HEK293T (cell line): ENCODE measurements around the gene TMTC1.

Source experiments
- CTCF ChIA-PET: fragments of 350-600 bp; formaldehyde crosslinking; extraction: SDS; loops from one replicate; lab custom pipeline; 2021; ENCODE audit warnings: antibody characterized with exemption, inconsistent platforms; lab: Yijun Ruan, JAX
- POLR2A ChIA-PET: fragments of 350-600 bp; formaldehyde crosslinking; extraction: SDS; loops from one replicate; lab custom pipeline; 2020; ENCODE audit warnings: antibody characterized with exemption, inconsistent platforms; lab: Yijun Ruan, JAX
- DNase-seq: peaks from one replicate; pipeline ENCODE4 v3.0.0; 2012; ENCODE audit warnings: mixed read lengths; ENCODE audit errors: extremely low spot score
- ARNT ChIP-seq: fragments of 450-650 bp; IDR thresholded peaks from 2 replicates; pipeline ENCODE4 v1.6.1; 2017; ENCODE audit warnings: mild to moderate bottlenecking
- BHLHE40 ChIP-seq: fragments of 450-650 bp; IDR thresholded peaks from 2 replicates; pipeline ENCODE4 v1.6.1; 2016; ENCODE audit warnings: mild to moderate bottlenecking, moderate library complexity, borderline replicate concordance
- CTBP1 ChIP-seq: fragments of 450-650 bp; IDR thresholded peaks from 2 replicates; pipeline ENCODE4 v1.6.1; 2016; ENCODE audit warnings: borderline replicate concordance
- ELF4 ChIP-seq: fragments of 450-650 bp; IDR thresholded peaks from 2 replicates; pipeline ENCODE4 v1.6.1; 2017; ENCODE audit warnings: antibody characterized with exemption
- FOXA1 ChIP-seq: fragments of 450-650 bp; IDR thresholded peaks from 2 replicates; pipeline ENCODE4 v1.6.1; 2016; ENCODE audit warnings: mild to moderate bottlenecking
- FOXK2 ChIP-seq: fragments of 450-650 bp; IDR thresholded peaks from 2 replicates; pipeline ENCODE4 v1.6.1; 2016; ENCODE audit warnings: mild to moderate bottlenecking
- FOXM1 ChIP-seq: fragments of 450-650 bp; IDR thresholded peaks from 2 replicates; pipeline ENCODE4 v1.6.1; 2017; ENCODE audit warnings: mild to moderate bottlenecking, borderline replicate concordance
- HDGF ChIP-seq: fragments of 450-650 bp; IDR thresholded peaks from 2 replicates; pipeline ENCODE4 v1.6.1; 2017; ENCODE audit warnings: antibody characterized with exemption, borderline replicate concordance
- L3MBTL2 ChIP-seq: fragments of 450-650 bp; conservative IDR thresholded peaks from 2 replicates; pipeline ENCODE4 v1.6.1; 2016; ENCODE audit warnings: mild to moderate bottlenecking
- LEF1 ChIP-seq: fragments of 450-650 bp; IDR thresholded peaks from 2 replicates; pipeline ENCODE4 v1.6.1; 2017; ENCODE audit warnings: mild to moderate bottlenecking, borderline replicate concordance
- NFRKB ChIP-seq: fragments of 450-650 bp; IDR thresholded peaks from 2 replicates; pipeline ENCODE4 v1.6.1; 2016; ENCODE audit warnings: mild to moderate bottlenecking, moderate library complexity
- PKNOX1 ChIP-seq: fragments of 450-650 bp; IDR thresholded peaks from 2 replicates; pipeline ENCODE4 v1.6.1; 2016
- SP1 ChIP-seq: fragments of 450-650 bp; IDR thresholded peaks from 2 replicates; pipeline ENCODE4 v1.6.1; 2017
- SUZ12 ChIP-seq: fragments of 450-650 bp; IDR thresholded peaks from 2 replicates; pipeline ENCODE4 v1.6.1; 2016; ENCODE audit warnings: mild to moderate bottlenecking
- TARDBP ChIP-seq: fragments of 450-650 bp; IDR thresholded peaks from 2 replicates; pipeline ENCODE4 v1.6.1; 2016
- ZNF384 ChIP-seq: fragments of 450-650 bp; IDR thresholded peaks from 2 replicates; pipeline ENCODE4 v1.6.1; 2016

The TMTC1 gene

GRCh38 chr12:29807129-29807528 lies 23.4 kb upstream of the TMTC1 start:
- CTCF ChIA-PET = no interaction called here
- TF ChIP-seq LEF1 (no peak), ZNF384 (no peak), SP1 (no peak), BHLHE40 (no peak), PKNOX1 (no peak), ELF4 (no peak)
- DNase-seq = no peak
- POLR2A ChIA-PET = no interaction called here

DNA sequence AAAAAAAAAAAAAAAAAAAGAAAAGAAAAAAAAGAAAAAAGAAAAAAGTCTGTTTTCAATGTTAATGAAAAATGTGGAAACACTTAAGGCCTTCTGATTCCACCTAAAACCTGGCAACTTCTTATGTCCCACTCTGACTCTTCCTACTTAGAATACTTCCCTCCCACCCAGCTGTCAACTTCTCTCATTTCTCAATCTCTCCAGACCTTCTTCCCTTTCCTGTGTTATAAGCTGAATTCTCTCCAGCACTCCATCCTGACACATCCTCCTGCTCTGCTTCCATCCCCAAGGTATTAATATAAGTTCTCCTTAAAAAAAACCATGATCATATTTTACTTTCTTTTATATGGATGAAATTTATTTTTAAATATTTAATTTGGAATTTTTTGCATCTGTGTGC lies 20.3 kb upstream of the TMTC1 start:
- TF ChIP-seq L3MBTL2 = no peak
- TF ChIP-seq TARDBP = no peak
- TF ChIP-seq ZNF384 = no peak
- no peak for TF ChIP-seq PKNOX1
- no peak for TF ChIP-seq FOXK2
- no peak for TF ChIP-seq NFRKB
- TF ChIP-seq LEF1 = no peak
- TF ChIP-seq SP1 = no peak
- TF ChIP-seq CTBP1 = no peak
- no peak for TF ChIP-seq FOXM1
- no peak for TF ChIP-seq HDGF
- TF ChIP-seq SUZ12 = no peak
- CTCF ChIA-PET = interaction anchor here (0.6 kb wide), 1 partner anchor 162 kb away, joined by 3 read pairs; no protein-coding TSS in a partner anchor
- DNase-seq = no peak
- POLR2A ChIA-PET = no interaction called here

GRCh38 chr12:29799591-29799990 lies 15.8 kb upstream of the TMTC1 start:
- TF ChIP-seq LEF1 (no peak), ZNF384 (no peak), FOXA1 (no peak), L3MBTL2 (no peak), ARNT (no peak), HDGF (no peak), TARDBP (no peak), FOXK2 (no peak), ELF4 (no peak), FOXM1 (no peak), BHLHE40 (no peak), SUZ12 (no peak), CTBP1 (no peak), NFRKB (no peak), SP1 (no peak), PKNOX1 (no peak)
- ChIA-PET CTCF (no interaction called here), POLR2A (interaction anchor here (0.6 kb wide), 1 partner anchor 15 kb away, joined by 3 read pairs; no protein-coding TSS in a partner anchor)
- DNase-seq = no peak

GRCh38 chr12:29797565-29798355 lies 14.0 kb upstream of the TMTC1 start:
- ChIA-PET POLR2A (no interaction called here), CTCF (no interaction called here)
- DNase-seq = no peak
- TF ChIP-seq NFRKB (no peak), FOXK2 (no peak), CTBP1 (no peak), BHLHE40 (no peak), ELF4 (no peak), PKNOX1 (no peak), SP1 (no peak), ZNF384 (no peak)

DNA sequence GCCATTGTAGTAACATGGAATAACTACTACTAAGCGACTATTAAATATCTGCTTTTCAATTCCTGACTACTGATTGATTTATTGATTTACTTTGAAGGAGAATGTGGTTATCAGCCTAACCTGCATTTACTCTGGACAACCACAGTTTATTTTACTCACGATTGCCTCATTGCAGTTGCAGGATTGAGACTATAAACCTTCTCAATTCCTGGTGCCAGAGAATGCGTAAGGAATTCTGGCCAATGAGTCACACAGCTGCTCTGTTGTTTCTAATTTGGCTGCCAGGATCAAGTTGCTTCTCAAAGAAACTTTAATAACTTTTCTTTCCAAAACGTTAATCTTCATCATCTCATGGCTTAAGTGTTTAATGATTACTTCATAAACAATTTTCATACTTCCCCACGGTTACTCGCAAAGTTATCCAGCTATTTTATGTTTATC lies 13.1 kb upstream of the TMTC1 start:
- DNase-seq = peak; percentile 21
- CTCF ChIA-PET = interaction anchor here (0.6 to 0.7 kb wide), 2 partner anchors 93 to 293 kb away, joined by 8 to 9 read pairs; no protein-coding TSS in a partner anchor

More for the DNA sequence above, 13.1 kb upstream of the TMTC1 start:
- TF ChIP-seq ELF4 (no peak), PKNOX1 (peak; percentile 67)
- POLR2A ChIA-PET = no interaction called here
